KMS-11 (cell line): Measurements from ENCODE around the gene NELFB.

Experiments
- H2AFZ ChIP-seq: fragments of 200-600 bp; sonication (generic); 2 replicates; pipeline ENCODE4 v1.6.1; 2016; ENCODE audit warnings: antibody characterized with exemption, mixed run types, low read depth
- H3K27ac ChIP-seq: fragments of 200-600 bp; sonication (generic); 2 replicates; pipeline ENCODE4 v1.6.1; 2016; ENCODE audit warnings: mild to moderate bottlenecking, mixed run types
- H3K27me3 ChIP-seq: fragments of 200-600 bp; sonication (generic); 2 replicates; pipeline ENCODE4 v1.6.1; 2017; ENCODE audit warnings: mild to moderate bottlenecking, low read depth, mixed run types, moderate library complexity; ENCODE audit not compliant: insufficient read depth
- H3K36me3 ChIP-seq: fragments of 200-600 bp; sonication (generic); 2 replicates; pipeline ENCODE4 v1.6.1; 2017; ENCODE audit warnings: mild to moderate bottlenecking, mixed run types; ENCODE audit not compliant: insufficient read depth
- H3K4me1 ChIP-seq: fragments of 200-600 bp; sonication (generic); 2 replicates; pipeline ENCODE4 v1.6.1; 2016; ENCODE audit warnings: mild to moderate bottlenecking, low read depth, mixed run types; ENCODE audit not compliant: poor library complexity, severe bottlenecking
- H3K4me2 ChIP-seq: fragments of 200-600 bp; sonication (generic); 2 replicates; pipeline ENCODE4 v1.7.0; 2016; ENCODE audit warnings: mild to moderate bottlenecking, mixed run types
- H3K4me3 ChIP-seq: fragments of 200-600 bp; sonication (generic); IDR thresholded peaks from 2 replicates; pipeline ENCODE4 v1.6.1; 2017; ENCODE audit warnings: low read depth, low read length, mixed read lengths; ENCODE audit not compliant: insufficient read depth
- H3K79me2 ChIP-seq: fragments of 200-600 bp; sonication (generic); 2 replicates; pipeline ENCODE4 v1.6.1; 2016; ENCODE audit warnings: low read depth, mixed run types; ENCODE audit not compliant: insufficient read depth
- H3K9ac ChIP-seq: fragments of 200-600 bp; sonication (generic); 2 replicates; pipeline ENCODE4 v1.6.1; 2016; ENCODE audit warnings: mild to moderate bottlenecking, mixed run types
- H4K20me1 ChIP-seq: fragments of 200-600 bp; sonication (generic); 2 replicates; pipeline ENCODE4 v1.6.1; 2016; ENCODE audit warnings: mild to moderate bottlenecking, mixed run types; ENCODE audit not compliant: insufficient read depth
- CTCF ChIP-seq: fragments of 200-600 bp; sonication (generic); conservative IDR thresholded peaks from 2 replicates; pipeline ENCODE4 v1.6.1; 2017; ENCODE audit warnings: low read depth, mild to moderate bottlenecking, antibody characterized with exemption, low read length, moderate library complexity, mixed read lengths

NELFB gene

GRCh38 chr9:137295849-137296669 is 40.9 kb downstream of the NELFB start:
- H3K27ac ChIP-seq = no peak overlapping the region

GRCh38 chr9:137296670-137297664 is 41.8 kb downstream of the NELFB start:
- Histone ChIP-seq H3K9ac (no peak overlapping the region), H3K4me3 (no peak overlapping the region), H3K4me1 (peaks cover 10% of the 10 kb centered on the region), H4K20me1 (no peaks in the 10 kb centered on the region), H3K27ac (no peak overlapping the region), H3K36me3 (no peaks in the 10 kb centered on the region), H3K4me2 (no peak overlapping the region), H3K79me2 (no peaks in the 10 kb centered on the region), H3K27me3 (peaks cover 79% of the 10 kb centered on the region), H2AFZ (no peak overlapping the region)
- no peak for TF ChIP-seq CTCF

More at GRCh38 chr9:137295849-137296669, 40.9 kb downstream of the NELFB start:
- Histone ChIP-seq H2AFZ (no peak overlapping the region), H3K79me2 (no peaks in the 10 kb centered on the region), H3K4me3 (no peak overlapping the region), H3K36me3 (no peaks in the 10 kb centered on the region), H3K27me3 (peaks cover 74% of the 10 kb centered on the region), H3K4me2 (no peak overlapping the region), H3K4me1 (peaks cover 10% of the 10 kb centered on the region), H3K9ac (no peak overlapping the region), H4K20me1 (no peaks in the 10 kb centered on the region)
- TF ChIP-seq CTCF = no peak

GRCh38 chr9:137297966-137298365 is 42.8 kb downstream of the NELFB start:
- Histone ChIP-seq H3K4me2 (no peak overlapping the region), H3K27ac (no peak overlapping the region)
- TF ChIP-seq CTCF = no peak

GRCh38 chr9:137298401-137299202 is 43.5 kb downstream of the NELFB start:
- Histone ChIP-seq H3K79me2 (no peaks in the 10 kb centered on the region), H3K27ac (no peak overlapping the region), H3K4me3 (no peak overlapping the region), H3K9ac (no peak overlapping the region), H3K4me1 (peaks cover 10% of the 10 kb centered on the region), H3K27me3 (peaks cover 67% of the 10 kb centered on the region), H4K20me1 (no peaks in the 10 kb centered on the region), H3K36me3 (no peaks in the 10 kb centered on the region), H3K4me2 (no peak overlapping the region), H2AFZ (no peak overlapping the region)
- TF ChIP-seq CTCF = no peak

More at GRCh38 chr9:137297966-137298365, 42.8 kb downstream of the NELFB start:
- Histone ChIP-seq H3K79me2 (no peaks in the 10 kb centered on the region), H3K4me3 (no peak overlapping the region), H3K27me3 (peaks cover 73% of the 10 kb centered on the region), H3K9ac (no peak overlapping the region), H3K36me3 (no peaks in the 10 kb centered on the region), H4K20me1 (no peaks in the 10 kb centered on the region), H2AFZ (no peak overlapping the region), H3K4me1 (peaks cover 10% of the 10 kb centered on the region)
